Measurements from ENCODE around the gene GPHN. TPM values are rescaled to one million over a fixed set of nuclear protein-coding genes. Genes with fewer than 3 reads are reported as not detected.

Gene GPHN
- total and polyA plus RNA-seq, 11 donors, result 15.2 to 37.1 (median 30.1) TPM

GRCh38 chr14:66485029-66485428 is 22.9 kb upstream of the GPHN start:
- Histone ChIP-seq H3K4me3 (no peak overlapping the region), H3K9me3 (no peaks in the 10 kb centered on the region), H3K27ac (no peak overlapping the region), H3K36me3 (no peaks in the 10 kb centered on the region), H3K4me1 (peaks cover 0 to 22% (median 10%) of the 10 kb centered on the region in 12 donors), H3K27me3 (no peaks in the 10 kb centered on the region)
- intact Hi-C loops (cut with DNase I), result no loop called here
- WGBS, 4 donors, result 55 to 92% (median 78%) methylated on average over 3 of the region's 3 CpGs
- TF ChIP-seq POLR2A (IDR thresholded peaks at IDR 0.05), result no peak
- no peak for DNase-seq
- no peak for ATAC-seq

- DNase-seq (no peak), ATAC-seq (no peak)
- no peaks in the 10 kb centered on the region for H3K9me3 ChIP-seq
- no peak within 1 kb of the TSS for H3K27ac ChIP-seq
- 74 to 85% (median 79%) methylated on average over 2 of the region's 2 CpGs for WGBS, 4 donors
- H3K4me3 ChIP-seq, result no peak within 1 kb of the TSS
- TF ChIP-seq POLR2A (IDR thresholded peaks at IDR 0.05) (no peak), CTCF (IDR thresholded peaks at IDR 0.05) (no peak)
- no peaks in the 10 kb centered on the region for H3K36me3 ChIP-seq
- H3K27me3 ChIP-seq, result no peaks in the 10 kb centered on the region
- intact Hi-C loops (cut with DNase I), result no loop called here
- peaks cover 0 to 30% (median 12%) of the 10 kb centered on the region in 12 donors for H3K4me1 ChIP-seq
Observed at GRCh38 chr14:66485910-66486421, 22.0 kb upstream of the GPHN start, which contains the start of gene CCDC196. Gene CCDC196, plus strand, starts transcription at chr14:66486371. Its CDS starts 132 bp downstream, at chr14:66486503.

- H3K9me3 ChIP-seq, result no peaks in the 10 kb centered on the region
- ATAC-seq, result no peak
- WGBS, 4 donors, result 71 to 78% (median 73%) methylated on average over 2 of the region's 2 CpGs
Observed at GRCh38 chr14:66487164-66487563, 20.8 kb upstream of the GPHN start.

GRCh38 chr14:66490143-66491111 is 17.5 kb upstream of the GPHN start:
- ATAC-seq (no peak), DNase-seq (no peak)
- Histone ChIP-seq H3K36me3 (no peaks in the 10 kb centered on the region), H3K9me3 (no peaks in the 10 kb centered on the region), H3K4me3 (no peak overlapping the region), H3K27me3 (no peaks in the 10 kb centered on the region), H3K4me1 (peaks cover 0 to 13% (median 0%) of the 10 kb centered on the region in 12 donors), H3K27ac (no peak overlapping the region)
- intact Hi-C loops (cut with DNase I), result loop anchor here in 6 of 10 donors (10.0 kb wide), 6 partner anchors 74 to 644 kb away; no protein-coding TSS in a partner anchor
- TF ChIP-seq POLR2A (IDR thresholded peaks at IDR 0.05), result no peak
- no peak for TF ChIP-seq CTCF (IDR thresholded peaks at IDR 0.05)
- 62 to 73% (median 66%) methylated on average over 3 of the region's 3 CpGs for WGBS, 4 donors

More at GRCh38 chr14:66487164-66487563, 20.8 kb upstream of the GPHN start:
- no peak for DNase-seq
- Histone ChIP-seq H3K36me3 (no peaks in the 10 kb centered on the region), H3K27me3 (no peaks in the 10 kb centered on the region), H3K4me1 (peaks cover 0 to 27% (median 11%) of the 10 kb centered on the region in 12 donors), H3K4me3 (no peak overlapping the region), H3K27ac (no peak overlapping the region)
- TF ChIP-seq POLR2A (IDR thresholded peaks at IDR 0.05), result no peak
- no peak for TF ChIP-seq CTCF (IDR thresholded peaks at IDR 0.05)
- intact Hi-C loops (cut with DNase I), result no loop called here

All from heart left ventricle (tissue), 16 donors.